ENCODE data around the gene SCARB2. TPM values are rescaled to one million over a fixed set of nuclear protein-coding genes. Genes with fewer than 3 reads are reported as not detected.

The SCARB2 gene
- total and polyA plus RNA-seq, 2 experiments from 2014 or later: 158 to 175 TPM

GRCh38 chr4:76195326-76195725 is 18.3 kb downstream of the SCARB2 start:
- H3K9me2 ChIP-seq (ENCODE audit: insufficient read depth): no peaks in the 10 kb centered on the region
- no peak overlapping the region for H2AFZ ChIP-seq
- H3K4me3 ChIP-seq: no peak overlapping the region
- in situ Hi-C loops (cut with MboI): no loop called here
- 97 to 99% methylated on average over 3 of the region's 3 CpGs for WGBS, 2 experiments (ENCODE audit: low coverage in 1 of 2, low lambda C conversion rate in 2 of 2, missing lambda C conversion rate in 2 of 2)
- no peaks in the 10 kb centered on the region for H3K9me3 ChIP-seq (ENCODE audit: low read depth)
- H3K4me2 ChIP-seq (ENCODE audit: unreplicated experiment): no peak overlapping the region
- peaks cover 57% of the 10 kb centered on the region for H3K4me1 ChIP-seq (ENCODE audit: insufficient read depth)
- DNase-seq: no peak
- peaks cover 78% of the 10 kb centered on the region for H3K79me2 ChIP-seq (ENCODE audit: insufficient read depth)
- no peak overlapping the region for H3K9ac ChIP-seq
- no peaks in the 10 kb centered on the region for H3K27me3 ChIP-seq (replicated peaks; ENCODE audit: insufficient read depth)
- peaks cover 9% of the 10 kb centered on the region; the same call in 1 of the 2 replicates for H3K36me3 ChIP-seq (ENCODE audit: low read depth)
- H3K27ac ChIP-seq: peak overlapping the region; percentile 88
- no peaks in the 10 kb centered on the region for H4K20me1 ChIP-seq (ENCODE audit: insufficient read depth)
- H3F3A ChIP-seq (ENCODE audit: insufficient read depth): peaks cover 63% of the 10 kb centered on the region
- no peak for TF ChIP-seq EZH2 (IDR thresholded peaks at IDR 0.05; ENCODE audit: insufficient read depth, poor library complexity, severe bottlenecking)
- TF ChIP-seq EZH2phosphoT487 (IDR thresholded peaks at IDR 0.05; ENCODE audit: insufficient read depth, low read depth): no peak

DNA sequence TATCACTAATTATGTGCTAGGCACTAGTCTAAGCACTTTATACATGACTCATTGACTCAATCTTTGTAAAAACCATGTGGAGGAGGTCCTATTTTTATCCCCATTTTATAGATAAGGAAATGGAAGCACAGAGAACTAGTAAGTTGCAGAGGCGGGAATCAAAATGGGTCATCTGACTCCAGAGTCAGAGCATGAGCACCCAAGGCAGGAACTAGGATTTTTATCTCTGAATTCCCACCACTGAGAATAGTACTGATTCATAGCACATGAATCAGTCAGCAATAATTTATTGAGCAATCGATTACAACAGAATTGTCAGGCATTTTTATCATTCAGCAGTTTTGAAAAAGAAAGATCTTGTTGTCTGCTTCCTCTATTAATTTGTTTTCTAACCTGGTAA is 19.3 kb downstream of the SCARB2 start:
- H3K36me3 ChIP-seq (ENCODE audit: low read depth): peaks cover 9% of the 10 kb centered on the region; the same call in 1 of the 2 replicates
- TF ChIP-seq EZH2phosphoT487 (IDR thresholded peaks at IDR 0.05; ENCODE audit: insufficient read depth, low read depth) (no peak), EZH2 (IDR thresholded peaks at IDR 0.05; ENCODE audit: insufficient read depth, poor library complexity, severe bottlenecking) (no peak)
- peaks cover 55% of the 10 kb centered on the region for H3K4me1 ChIP-seq (ENCODE audit: insufficient read depth)
- H3K9ac ChIP-seq: peak overlapping the region; percentile 60
- H3K27me3 ChIP-seq (replicated peaks; ENCODE audit: insufficient read depth): no peaks in the 10 kb centered on the region
- peak overlapping the region; percentile 88 for H3K27ac ChIP-seq
- H3K9me2 ChIP-seq (ENCODE audit: insufficient read depth): no peaks in the 10 kb centered on the region
- 0% methylated on average over 2 of the region's 2 CpGs for WGBS, 2 experiments (ENCODE audit: low coverage in 1 of 2, low lambda C conversion rate in 2 of 2, missing lambda C conversion rate in 2 of 2)
- peaks cover 78% of the 10 kb centered on the region for H3K79me2 ChIP-seq (ENCODE audit: insufficient read depth)
- in situ Hi-C loops (cut with MboI): no loop called here
- H3K4me3 ChIP-seq: peak overlapping the region; percentile 30
- H3F3A ChIP-seq (ENCODE audit: insufficient read depth): peaks cover 55% of the 10 kb centered on the region
- no peaks in the 10 kb centered on the region for H3K9me3 ChIP-seq (ENCODE audit: low read depth)
- H3K4me2 ChIP-seq (ENCODE audit: unreplicated experiment): peak overlapping the region; percentile 61
- peak; percentile 96 for DNase-seq
- no peak overlapping the region for H2AFZ ChIP-seq
- H4K20me1 ChIP-seq (ENCODE audit: insufficient read depth): no peaks in the 10 kb centered on the region

DNA sequence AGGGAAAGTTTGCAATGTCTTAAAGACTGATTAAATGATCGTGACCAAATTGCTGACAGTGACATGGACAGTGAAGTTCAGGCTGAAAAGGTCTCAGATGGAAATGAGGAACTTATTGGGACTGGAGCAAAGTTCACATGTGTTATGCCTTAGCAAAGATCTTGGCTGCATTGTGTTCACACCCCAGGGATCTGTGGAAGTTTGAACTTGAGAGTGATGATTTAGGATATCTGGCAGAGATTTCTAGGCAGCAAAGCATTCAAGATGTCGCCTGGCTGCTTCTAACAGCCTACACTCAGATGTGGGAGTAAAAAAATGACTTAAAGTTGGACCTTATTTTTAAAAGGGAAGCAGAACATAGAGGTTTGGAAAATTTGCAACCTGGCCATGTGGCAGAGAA is 21.4 kb downstream of the SCARB2 start:
- peaks cover 9% of the 10 kb centered on the region; the same call in 1 of the 2 replicates for H3K36me3 ChIP-seq (ENCODE audit: low read depth)
- H3K27ac ChIP-seq: no peak overlapping the region
- no peak overlapping the region for H3K4me3 ChIP-seq
- H3K9ac ChIP-seq: no peak overlapping the region
- peaks cover 86% of the 10 kb centered on the region for H3K79me2 ChIP-seq (ENCODE audit: insufficient read depth)
- H3K9me3 ChIP-seq (ENCODE audit: low read depth): no peaks in the 10 kb centered on the region
- H3K4me2 ChIP-seq (ENCODE audit: unreplicated experiment): no peak overlapping the region
- no peak for TF ChIP-seq EZH2phosphoT487 (IDR thresholded peaks at IDR 0.05; ENCODE audit: insufficient read depth, low read depth)
- TF ChIP-seq EZH2 (IDR thresholded peaks at IDR 0.05; ENCODE audit: insufficient read depth, poor library complexity, severe bottlenecking): no peak
- H3K9me2 ChIP-seq (ENCODE audit: insufficient read depth): no peaks in the 10 kb centered on the region
- H2AFZ ChIP-seq: no peak overlapping the region
- H3F3A ChIP-seq (ENCODE audit: insufficient read depth): peaks cover 38% of the 10 kb centered on the region
- in situ Hi-C loops (cut with MboI): no loop called here
- no peaks in the 10 kb centered on the region for H3K27me3 ChIP-seq (replicated peaks; ENCODE audit: insufficient read depth)
- WGBS, 2 experiments (ENCODE audit: low coverage in 1 of 2, low lambda C conversion rate in 2 of 2, missing lambda C conversion rate in 2 of 2): 46 to 48% methylated on average over 2 of the region's 2 CpGs
- H3K4me1 ChIP-seq (ENCODE audit: insufficient read depth): peaks cover 34% of the 10 kb centered on the region
- no peaks in the 10 kb centered on the region for H4K20me1 ChIP-seq (ENCODE audit: insufficient read depth)
- DNase-seq: no peak

DNA sequence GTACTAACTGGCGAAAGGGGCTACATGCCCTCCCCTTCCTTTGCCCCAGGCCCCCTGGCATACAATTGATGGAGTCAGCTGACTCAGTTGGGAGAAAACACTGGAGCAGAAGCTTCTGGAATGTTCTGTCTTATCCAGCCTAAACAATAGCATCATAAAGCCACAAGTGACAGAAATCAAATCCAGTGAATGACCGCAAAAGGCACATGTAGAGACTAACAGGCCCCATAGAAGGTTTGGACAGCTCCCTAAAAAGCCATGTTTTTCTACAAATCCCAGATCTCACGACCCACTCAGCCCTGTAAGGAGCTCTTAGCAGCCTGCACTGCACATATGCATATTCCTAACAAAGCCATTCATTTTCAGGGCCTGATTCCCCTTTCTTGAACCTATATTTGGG is 25.1 kb downstream of the SCARB2 start:
- Histone ChIP-seq H3K4me2 (ENCODE audit: unreplicated experiment) (no peak overlapping the region), H3K79me2 (ENCODE audit: insufficient read depth) (peaks cover 99% of the 10 kb centered on the region), H3K27ac (no peak overlapping the region), H3K9ac (no peak overlapping the region), H2AFZ (no peak overlapping the region), H3F3A (ENCODE audit: insufficient read depth) (peaks cover 11% of the 10 kb centered on the region), H3K9me2 (ENCODE audit: insufficient read depth) (no peaks in the 10 kb centered on the region), H3K4me1 (ENCODE audit: insufficient read depth) (peaks cover 1% of the 10 kb centered on the region), H3K4me3 (no peak overlapping the region), H3K27me3 (replicated peaks; ENCODE audit: insufficient read depth) (no peaks in the 10 kb centered on the region), H4K20me1 (ENCODE audit: insufficient read depth) (no peaks in the 10 kb centered on the region), H3K36me3 (ENCODE audit: low read depth) (peaks cover 9% of the 10 kb centered on the region; the same call in 1 of the 2 replicates), H3K9me3 (ENCODE audit: low read depth) (no peaks in the 10 kb centered on the region)
- WGBS, 2 experiments (ENCODE audit: low coverage in 1 of 2, low lambda C conversion rate in 2 of 2, missing lambda C conversion rate in 2 of 2): 70 to 84% methylated on average over 3 of the region's 3 CpGs
- TF ChIP-seq EZH2 (IDR thresholded peaks at IDR 0.05; ENCODE audit: insufficient read depth, poor library complexity, severe bottlenecking) (no peak), EZH2phosphoT487 (IDR thresholded peaks at IDR 0.05; ENCODE audit: insufficient read depth, low read depth) (no peak)
- no peak for DNase-seq
- in situ Hi-C loops (cut with MboI): loop anchor here (10.0 kb wide), 1 partner anchor 316 kb away; no protein-coding TSS in a partner anchor

- Histone ChIP-seq H2AFZ (no peak overlapping the region), H3K4me1 (ENCODE audit: insufficient read depth) (no peaks in the 10 kb centered on the region), H3K9ac (no peak overlapping the region), H3F3A (ENCODE audit: insufficient read depth) (peaks cover 8% of the 10 kb centered on the region; the same call in 1 of the 2 replicates), H3K27ac (no peak overlapping the region), H3K79me2 (ENCODE audit: insufficient read depth) (peaks cover 99% of the 10 kb centered on the region), H3K4me2 (ENCODE audit: unreplicated experiment) (no peak overlapping the region), H3K36me3 (ENCODE audit: low read depth) (peaks cover 9% of the 10 kb centered on the region; the same call in 1 of the 2 replicates), H3K9me2 (ENCODE audit: insufficient read depth) (no peaks in the 10 kb centered on the region), H3K4me3 (no peak overlapping the region), H3K27me3 (replicated peaks; ENCODE audit: insufficient read depth) (no peaks in the 10 kb centered on the region), H3K9me3 (ENCODE audit: low read depth) (no peaks in the 10 kb centered on the region), H4K20me1 (ENCODE audit: insufficient read depth) (no peaks in the 10 kb centered on the region)
- no peak for TF ChIP-seq EZH2phosphoT487 (IDR thresholded peaks at IDR 0.05; ENCODE audit: insufficient read depth, low read depth)
- no peak for TF ChIP-seq EZH2 (IDR thresholded peaks at IDR 0.05; ENCODE audit: insufficient read depth, poor library complexity, severe bottlenecking)
- DNase-seq: no peak
- in situ Hi-C loops (cut with MboI): loop anchor here (10.0 kb wide), 1 partner anchor 317 kb away; no protein-coding TSS in a partner anchor
These were observed 25.5 kb downstream of the SCARB2 start for GRCh38 chr4:76188149-76188548.

Measured in GM23248 (cell line).